SK-N-SH (cell line): ENCODE measurements around the gene WWOX.

Experiments
- CHD2 ChIP-seq: fragments of 150-350 bp; IDR thresholded peaks from 2 replicates; pipeline ENCODE4 v1.6.1; 2018; ENCODE audit warnings: low read length; ENCODE audit not compliant: partially characterized antibody
- CTCF ChIP-seq: fragments of 200-600 bp; sonication (generic); IDR thresholded peaks from 2 replicates; pipeline ENCODE4 v1.6.1; 2017; ENCODE audit warnings: antibody characterized with exemption, mild to moderate bottlenecking, moderate library complexity
- ELF1 ChIP-seq: IDR thresholded peaks from 2 replicates; pipeline ENCODE4 v1.4.0; 2012
- EZH2phosphoT487 ChIP-seq: fragments of 200-600 bp; sonication (generic); IDR thresholded peaks from 2 replicates; pipeline ENCODE4 v1.6.1; 2017; ENCODE audit warnings: low read depth, mixed run types, mild to moderate bottlenecking, antibody characterized with exemption, moderate library complexity, borderline replicate concordance
- FOSL2 ChIP-seq: IDR thresholded peaks from 2 replicates; pipeline ENCODE4 v1.4.0; 2012; ENCODE audit warnings: low read depth, mild to moderate bottlenecking, moderate library complexity, borderline replicate concordance
- MAX ChIP-seq: IDR thresholded peaks from 2 replicates; pipeline ENCODE4 v1.4.0; 2012; ENCODE audit warnings: low read depth
- NRF1 ChIP-seq: IDR thresholded peaks from 2 replicates; pipeline ENCODE4 v1.6.1; 2012; ENCODE audit warnings: low read depth, mild to moderate bottlenecking, low read length
- REST ChIP-seq: IDR thresholded peaks from 2 replicates; pipeline ENCODE4 v1.6.1; 2012; ENCODE audit warnings: mild to moderate bottlenecking, low read depth, low read length, moderate library complexity
- SIN3A ChIP-seq: IDR thresholded peaks from 2 replicates; pipeline ENCODE4 v1.6.1; 2012; ENCODE audit warnings: low read depth, mild to moderate bottlenecking, low read length, moderate library complexity, borderline replicate concordance
- SMC3 ChIP-seq: IDR thresholded peaks from 2 replicates; pipeline ENCODE4 v1.6.1; 2012; ENCODE audit warnings: low read depth, low read length, improper control_type of control experiment
- TAF1 ChIP-seq: IDR thresholded peaks from 2 replicates; pipeline ENCODE4 v1.6.1; 2012; ENCODE audit warnings: low read depth, mild to moderate bottlenecking, low read length, moderate library complexity, borderline replicate concordance
- ZBTB33 ChIP-seq: IDR thresholded peaks from 2 replicates; pipeline ENCODE4 v1.4.0; 2012; ENCODE audit warnings: low read depth, borderline replicate concordance

- TF ChIP-seq CTCF (no peak), SMC3 (no peak), MAX (no peak), ZBTB33 (no peak), REST (no peak), SIN3A (no peak), CHD2 (no peak), FOSL2 (no peak), ELF1 (no peak), TAF1 (no peak), NRF1 (no peak), EZH2phosphoT487 (no peak)
Observed at GRCh38 chr16:78325468-78326352, 226.3 kb downstream of the WWOX start.
